Panc1 (cell line): ENCODE data around the gene CTSL. TPM values are rescaled to one million over a fixed set of nuclear protein-coding genes. Genes with fewer than 3 reads are reported as not detected.

ENCODE experiments used
- ATAC-seq: fragments of 200-7000 bp; cut with Tn5 transposase; 2 replicates; pipeline ENCODE4 v1.9.1; 2020; ENCODE audit warnings: mild to moderate bottlenecking, moderate library complexity
- BruUV-seq: library from RNA; stranded (reverse); fragments of 400-500 nt; replicated peaks from 2 replicates; lab custom pipeline; 2021; lab: Mats Ljungman, UMichigan
- CTCF ChIA-PET: fragments of 300-600 bp; sonication (Branson Sonifier 250); formaldehyde crosslinking; loops from one replicate; lab custom pipeline; 2022; ENCODE audit warnings: antibody characterized with exemption; lab: Charles Lee
- POLR2A ChIA-PET: fragments of 300-600 bp; sonication (Branson Sonifier 250); formaldehyde crosslinking; loops from one replicate; lab custom pipeline; 2022; ENCODE audit warnings: antibody characterized with exemption; lab: Charles Lee
- DNase-seq: peaks from one replicate; pipeline ENCODE4 v3.0.0-alpha.2; 2010; ENCODE audit warnings: low read depth, low spot score
- H3K27ac ChIP-seq: 2 replicates; pipeline ENCODE4 v1.5.1; 2011; ENCODE audit warnings: mild to moderate bottlenecking, low read length, inconsistent platforms
- H3K27me3 ChIP-seq: fragments of 200-500 bp; sonication (Bioruptor generic); 2 replicates; pipeline ENCODE4 v1.6.0; 2014; ENCODE audit warnings: low read length, inconsistent platforms; ENCODE audit not compliant: control insufficient read depth, insufficient read depth
- H3K36me3 ChIP-seq: fragments of 200-500 bp; sonication (Bioruptor generic); 2 replicates; pipeline ENCODE4 v1.5.1; 2014; ENCODE audit warnings: inconsistent platforms, mild to moderate bottlenecking, low read length, moderate library complexity; ENCODE audit not compliant: control insufficient read depth, insufficient read depth
- H3K4me1 ChIP-seq: 2 replicates; pipeline ENCODE4 v1.5.1; 2011; ENCODE audit warnings: inconsistent platforms, mild to moderate bottlenecking, low read length, moderate library complexity; ENCODE audit not compliant: control insufficient read depth, insufficient read depth
- H3K4me3 ChIP-seq, 2 experiments: 2 replicates each; pipeline ENCODE4 v1.5.1; 2011 to 2012; ENCODE audit warnings: low read depth in 2 of 2, low read length in 2 of 2, mild to moderate bottlenecking in 2 of 2, inconsistent platforms in 1 of 2, moderate library complexity in 1 of 2
- H3K9me3 ChIP-seq: fragments of 200-500 bp; sonication (Bioruptor generic); 2 replicates; pipeline ENCODE4 v1.5.1; 2014; ENCODE audit warnings: low read depth, mild to moderate bottlenecking, inconsistent platforms, low read length, moderate library complexity; ENCODE audit not compliant: control insufficient read depth, insufficient read depth
- POLR2AphosphoS5 ChIP-seq: IDR thresholded peaks from 2 replicates; pipeline ENCODE4 v1.6.1; 2012; ENCODE audit warnings: mild to moderate bottlenecking, low read depth, low read length, moderate library complexity
- SIN3A ChIP-seq: IDR thresholded peaks from 2 replicates; pipeline ENCODE4 v1.6.1; 2012; ENCODE audit warnings: low read depth, mild to moderate bottlenecking, low read length, moderate library complexity, borderline replicate concordance; ENCODE audit not compliant: insufficient read depth
- TCF7L2 ChIP-seq: IDR thresholded peaks from 2 replicates; pipeline ENCODE4 v1.6.1; 2011; ENCODE audit warnings: mild to moderate bottlenecking, low read depth, low read length, inconsistent platforms
- in situ Hi-C: cut with HindIII; loops from 2 replicates; pipeline ENCODE4 v1.10.0; 2016; ENCODE audit warnings: low sequenced_read_pairs, low pct_unique_long_range_greater_than_20kb
- intact Hi-C: fragments of 100-400 bp; cut with micrococcal nuclease; formaldehyde crosslinking; loops from one replicate; pipeline ENCODE4 v1.10.0; 2022; ENCODE audit not compliant: unreplicated experiment
- total RNA-seq: library from RNA; stranded (reverse); gene quantifications from one replicate; pipeline ENCODE4 v1.2.1, GENCODE V29; 2021; ENCODE audit not compliant: unreplicated experiment
- TF ChIP-seq, protein P1 (sequence below): fragments of 450-650 bp; IDR thresholded peaks from 2 replicates; pipeline ENCODE4 v1.5.1; 2017; ENCODE audit warnings: mild to moderate bottlenecking
- TF ChIP-seq, protein P2 (sequence below), 2 experiments: IDR thresholded peaks; 2 replicates each; pipeline ENCODE4 v1.6.1; 2011 to 2012; ENCODE audit warnings: low read depth in 2 of 2, control low read depth in 1 of 2, low read length in 1 of 2, mild to moderate bottlenecking in 1 of 2, moderate library complexity in 1 of 2; ENCODE audit not compliant: insufficient read depth in 1 of 2

Gene CTSL
- total RNA-seq, 1 experiment from 2014 or later, result 45.2 TPM

DNA sequence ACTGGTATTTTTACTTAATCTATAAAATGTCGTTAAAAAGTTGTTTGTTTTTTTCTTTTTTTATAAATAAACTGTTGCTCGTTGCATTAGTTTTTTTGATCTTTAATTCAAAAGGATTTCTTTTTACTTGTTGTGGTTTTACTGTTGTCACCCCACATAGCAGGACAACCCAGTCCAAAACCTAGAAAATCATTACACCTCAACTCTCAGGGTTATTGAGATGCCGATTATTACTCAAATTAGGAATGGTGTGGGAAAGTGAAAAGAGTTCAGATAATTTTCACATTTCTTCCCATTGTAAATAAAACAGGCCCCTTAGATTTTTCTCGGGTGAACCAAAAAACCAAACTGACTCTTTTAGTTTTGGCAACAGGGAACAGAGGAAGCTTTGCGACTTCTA, 17.4 kb upstream of the CTSL start:
- Histone ChIP-seq H3K9me3 (no peaks in the 10 kb centered on the region), H3K4me3 (no peak overlapping the region), H3K27ac (no peak overlapping the region), H3K4me1 (no peaks in the 10 kb centered on the region), H3K27me3 (no peaks in the 10 kb centered on the region), H3K36me3 (no peaks in the 10 kb centered on the region)
- CTCF ChIA-PET, result no interaction called here
- ATAC-seq (no peak), DNase-seq (no peak)
- no peak for TF ChIP-seq SIN3A
- no peak for TF ChIP-seq POLR2AphosphoS5
- TF ChIP-seq, protein P1, sequence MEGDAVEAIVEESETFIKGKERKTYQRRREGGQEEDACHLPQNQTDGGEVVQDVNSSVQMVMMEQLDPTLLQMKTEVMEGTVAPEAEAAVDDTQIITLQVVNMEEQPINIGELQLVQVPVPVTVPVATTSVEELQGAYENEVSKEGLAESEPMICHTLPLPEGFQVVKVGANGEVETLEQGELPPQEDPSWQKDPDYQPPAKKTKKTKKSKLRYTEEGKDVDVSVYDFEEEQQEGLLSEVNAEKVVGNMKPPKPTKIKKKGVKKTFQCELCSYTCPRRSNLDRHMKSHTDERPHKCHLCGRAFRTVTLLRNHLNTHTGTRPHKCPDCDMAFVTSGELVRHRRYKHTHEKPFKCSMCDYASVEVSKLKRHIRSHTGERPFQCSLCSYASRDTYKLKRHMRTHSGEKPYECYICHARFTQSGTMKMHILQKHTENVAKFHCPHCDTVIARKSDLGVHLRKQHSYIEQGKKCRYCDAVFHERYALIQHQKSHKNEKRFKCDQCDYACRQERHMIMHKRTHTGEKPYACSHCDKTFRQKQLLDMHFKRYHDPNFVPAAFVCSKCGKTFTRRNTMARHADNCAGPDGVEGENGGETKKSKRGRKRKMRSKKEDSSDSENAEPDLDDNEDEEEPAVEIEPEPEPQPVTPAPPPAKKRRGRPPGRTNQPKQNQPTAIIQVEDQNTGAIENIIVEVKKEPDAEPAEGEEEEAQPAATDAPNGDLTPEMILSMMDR, result no peak
- TF ChIP-seq TCF7L2, result no peak
- TF ChIP-seq, protein P2, sequence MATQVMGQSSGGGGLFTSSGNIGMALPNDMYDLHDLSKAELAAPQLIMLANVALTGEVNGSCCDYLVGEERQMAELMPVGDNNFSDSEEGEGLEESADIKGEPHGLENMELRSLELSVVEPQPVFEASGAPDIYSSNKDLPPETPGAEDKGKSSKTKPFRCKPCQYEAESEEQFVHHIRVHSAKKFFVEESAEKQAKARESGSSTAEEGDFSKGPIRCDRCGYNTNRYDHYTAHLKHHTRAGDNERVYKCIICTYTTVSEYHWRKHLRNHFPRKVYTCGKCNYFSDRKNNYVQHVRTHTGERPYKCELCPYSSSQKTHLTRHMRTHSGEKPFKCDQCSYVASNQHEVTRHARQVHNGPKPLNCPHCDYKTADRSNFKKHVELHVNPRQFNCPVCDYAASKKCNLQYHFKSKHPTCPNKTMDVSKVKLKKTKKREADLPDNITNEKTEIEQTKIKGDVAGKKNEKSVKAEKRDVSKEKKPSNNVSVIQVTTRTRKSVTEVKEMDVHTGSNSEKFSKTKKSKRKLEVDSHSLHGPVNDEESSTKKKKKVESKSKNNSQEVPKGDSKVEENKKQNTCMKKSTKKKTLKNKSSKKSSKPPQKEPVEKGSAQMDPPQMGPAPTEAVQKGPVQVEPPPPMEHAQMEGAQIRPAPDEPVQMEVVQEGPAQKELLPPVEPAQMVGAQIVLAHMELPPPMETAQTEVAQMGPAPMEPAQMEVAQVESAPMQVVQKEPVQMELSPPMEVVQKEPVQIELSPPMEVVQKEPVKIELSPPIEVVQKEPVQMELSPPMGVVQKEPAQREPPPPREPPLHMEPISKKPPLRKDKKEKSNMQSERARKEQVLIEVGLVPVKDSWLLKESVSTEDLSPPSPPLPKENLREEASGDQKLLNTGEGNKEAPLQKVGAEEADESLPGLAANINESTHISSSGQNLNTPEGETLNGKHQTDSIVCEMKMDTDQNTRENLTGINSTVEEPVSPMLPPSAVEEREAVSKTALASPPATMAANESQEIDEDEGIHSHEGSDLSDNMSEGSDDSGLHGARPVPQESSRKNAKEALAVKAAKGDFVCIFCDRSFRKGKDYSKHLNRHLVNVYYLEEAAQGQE (IDR thresholded peaks at IDR 0.05; ENCODE audit: insufficient read depth in 1 of 2, low read depth in 2 of 2, low read length in 1 of 2), result no peak
- in situ Hi-C loops, result no loop called here
- POLR2A ChIA-PET, result no interaction called here
- intact Hi-C loops, result no loop called here
- no TSS peak for BruUV-seq

DNA sequence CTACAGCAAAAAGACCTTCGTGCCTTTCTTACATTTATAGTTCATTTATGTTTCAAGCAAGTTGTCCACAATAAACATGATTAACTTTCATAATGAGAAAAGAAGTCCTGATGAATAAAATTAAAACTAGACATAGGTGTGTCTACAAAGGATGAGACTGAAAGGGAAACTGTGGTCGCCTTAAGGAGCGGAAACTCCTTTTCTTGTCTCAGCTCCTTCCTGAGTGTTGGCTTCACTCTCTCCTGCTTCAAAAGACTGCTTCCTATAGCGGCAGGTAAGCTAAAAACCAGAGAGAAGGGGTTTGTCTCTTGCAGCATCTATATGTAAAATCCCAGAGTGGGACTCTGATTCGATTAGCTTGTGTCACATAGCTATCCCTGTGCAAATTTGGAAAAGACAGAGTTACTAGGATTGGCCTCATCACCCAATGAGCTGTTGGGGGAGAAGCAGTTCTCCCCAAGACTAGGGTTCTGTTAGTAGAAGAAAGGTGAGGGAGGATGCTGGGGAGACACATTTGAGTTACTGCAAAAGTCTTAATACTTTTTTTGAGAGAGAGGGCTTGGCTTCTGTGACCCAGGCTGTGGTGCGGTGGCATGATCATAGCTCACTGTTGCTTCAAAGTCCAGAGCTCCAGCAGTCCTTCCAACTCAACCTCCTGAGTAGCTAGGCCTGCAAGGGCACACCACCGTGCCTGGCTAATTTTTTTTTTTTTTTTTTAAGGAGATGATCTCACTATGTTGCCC, 16.8 kb upstream of the CTSL start:
- ChIA-PET CTCF (no interaction called here), POLR2A (no interaction called here)
- BruUV-seq, result no TSS peak

More for the DNA sequence above, 16.8 kb upstream of the CTSL start:
- H3K4me3 ChIP-seq, result no peak overlapping the region
- ATAC-seq, result no peak
- no peaks in the 10 kb centered on the region for H3K27me3 ChIP-seq
- no peak for TF ChIP-seq TCF7L2
- TF ChIP-seq POLR2AphosphoS5, result no peak
- TF ChIP-seq SIN3A, result no peak
- TF ChIP-seq, protein P2 (IDR thresholded peaks at IDR 0.05; ENCODE audit: insufficient read depth in 1 of 2, low read depth in 2 of 2, low read length in 1 of 2), result no peak
- TF ChIP-seq, protein P1, result no peak
- DNase-seq, result no peak
- in situ Hi-C loops, result no loop called here
- intact Hi-C loops, result no loop called here
- no peaks in the 10 kb centered on the region for H3K36me3 ChIP-seq
- H3K9me3 ChIP-seq, result no peaks in the 10 kb centered on the region
- no peak overlapping the region for H3K27ac ChIP-seq
- no peaks in the 10 kb centered on the region; the same call in 1 of the 2 replicates for H3K4me1 ChIP-seq
